GM19463 (cell line): ENCODE data around the gene ZNF511.

Experiments
- ATAC-seq: cut with Tn5 transposase; IDR thresholded peaks from one replicate; pipeline ENCODE4 v1.9.1; 2021; ENCODE audit warnings: mild to moderate bottlenecking, moderate library complexity; ENCODE audit not compliant: unreplicated experiment

The ZNF511 gene

DNA sequence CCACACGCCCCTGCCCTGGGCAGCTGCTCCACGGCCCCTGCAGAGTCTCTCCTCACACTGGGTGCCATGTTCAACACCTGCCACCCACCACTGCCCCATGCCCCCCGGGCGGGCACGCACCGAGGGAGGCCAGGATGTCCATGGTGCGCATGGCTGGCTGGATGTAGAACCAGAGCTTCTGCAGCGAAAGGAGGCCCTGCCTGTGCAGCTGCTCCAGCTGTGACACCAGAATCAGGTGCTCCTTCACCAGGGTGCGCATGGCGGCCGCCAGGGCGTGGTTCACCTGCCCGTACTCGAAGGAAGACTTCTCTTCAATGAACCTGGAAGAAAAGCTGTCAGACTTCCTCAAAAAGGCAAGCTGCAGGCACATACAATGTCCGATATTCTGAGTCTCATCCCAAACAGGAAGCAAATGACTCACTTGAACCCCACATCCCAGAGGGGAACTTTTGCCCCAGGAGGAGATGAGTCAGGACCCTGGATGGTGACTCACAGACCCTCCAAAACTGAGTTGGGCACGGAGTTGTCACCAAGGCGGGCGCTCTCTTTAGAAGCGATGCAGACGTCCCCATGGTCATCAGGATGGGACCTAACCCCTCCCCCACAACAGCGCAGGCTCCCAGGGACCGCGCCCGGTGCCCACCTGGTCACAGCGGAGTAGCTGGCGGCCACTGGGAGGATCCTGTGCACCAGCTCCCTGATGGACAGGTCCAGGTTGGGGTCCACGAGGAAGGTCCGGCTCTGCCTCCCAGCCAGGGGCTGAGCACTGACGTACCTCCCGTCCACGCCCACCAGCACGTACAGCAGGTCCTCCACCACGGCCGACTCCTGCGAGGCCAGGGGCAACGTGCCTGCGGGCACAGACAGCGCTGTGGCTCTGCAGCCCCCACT, 15.6 kb upstream of the ZNF511 start:
- ATAC-seq, result no peak

DNA sequence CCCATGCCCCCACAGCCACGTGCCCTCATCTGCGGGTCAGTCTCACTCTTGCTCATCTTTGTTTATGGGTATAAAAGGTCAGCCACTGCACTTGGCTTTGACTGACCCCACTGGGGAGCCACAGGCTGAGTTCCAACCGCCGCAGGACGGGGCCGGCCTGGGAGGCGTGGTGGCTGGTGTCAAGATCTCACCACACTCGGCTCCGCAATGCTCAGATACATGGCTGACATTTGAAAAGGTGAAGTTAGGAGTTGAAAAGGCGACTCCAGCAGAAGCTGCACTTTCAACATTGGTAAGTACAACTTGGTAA, 14.9 kb upstream of the ZNF511 start:
- ATAC-seq, result no peak

DNA sequence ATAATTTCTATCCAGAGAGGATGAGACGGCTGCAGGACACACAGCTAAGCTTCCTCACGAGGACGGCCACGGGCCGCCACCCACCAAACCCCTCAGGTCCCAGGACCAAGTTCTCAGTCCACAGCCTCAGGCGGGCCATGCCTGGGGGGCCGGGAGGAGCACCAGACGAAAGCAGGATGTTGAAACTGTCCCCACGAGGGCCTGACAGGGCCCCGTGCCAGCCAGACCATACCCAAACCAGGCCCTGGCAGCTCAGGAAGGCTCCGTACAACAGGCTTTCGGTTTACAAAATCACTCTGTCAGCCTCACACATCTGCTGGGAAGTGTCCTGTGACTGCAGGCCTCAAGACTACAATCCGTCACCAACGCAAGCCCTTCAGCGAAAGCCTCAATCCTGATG, 14.5 kb upstream of the ZNF511 start:
- ATAC-seq, result no peak

DNA sequence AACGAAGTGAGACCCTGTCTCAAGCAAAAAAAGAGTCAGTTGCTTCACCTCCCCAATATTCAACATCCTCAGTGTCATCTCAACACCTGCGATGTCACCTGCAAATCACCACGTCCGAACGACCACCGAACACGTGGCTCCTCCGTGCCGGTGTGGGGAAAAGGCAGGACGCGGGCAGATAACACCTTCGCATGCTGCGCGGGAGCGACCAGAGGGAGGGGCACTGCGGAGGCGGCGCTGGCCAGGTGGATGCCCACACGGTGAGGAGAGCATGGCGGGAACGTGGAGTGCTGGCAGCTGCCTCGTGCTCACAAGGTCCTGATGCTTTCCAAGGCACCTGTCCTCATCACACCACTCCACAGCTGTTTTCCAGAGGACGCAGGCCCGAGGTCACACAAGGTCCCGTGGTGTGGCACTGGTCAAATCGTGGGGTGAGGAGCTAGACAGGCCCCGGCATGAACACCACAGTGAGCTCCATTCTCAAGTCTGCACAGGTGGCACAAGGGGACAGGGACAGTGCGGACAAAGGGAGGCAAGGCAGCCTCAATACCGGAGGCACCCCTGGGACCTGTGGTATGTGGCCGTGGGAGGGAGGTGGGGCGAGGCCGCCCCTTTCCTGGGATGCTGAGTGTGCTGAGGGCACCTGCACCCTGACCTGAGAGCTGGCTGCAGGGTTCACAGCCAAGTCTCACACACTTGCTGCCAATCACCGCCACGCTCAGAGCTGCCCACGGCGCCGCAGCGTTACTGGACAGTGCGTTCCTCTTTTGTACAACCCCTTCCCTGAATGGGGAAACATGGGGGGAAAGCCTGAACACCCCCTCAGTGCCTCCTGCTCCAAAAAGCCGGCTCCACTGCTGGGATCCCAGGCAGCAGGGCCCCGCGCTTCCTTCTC, 13.0 kb upstream of the ZNF511 start:
- ATAC-seq, result no peak

DNA sequence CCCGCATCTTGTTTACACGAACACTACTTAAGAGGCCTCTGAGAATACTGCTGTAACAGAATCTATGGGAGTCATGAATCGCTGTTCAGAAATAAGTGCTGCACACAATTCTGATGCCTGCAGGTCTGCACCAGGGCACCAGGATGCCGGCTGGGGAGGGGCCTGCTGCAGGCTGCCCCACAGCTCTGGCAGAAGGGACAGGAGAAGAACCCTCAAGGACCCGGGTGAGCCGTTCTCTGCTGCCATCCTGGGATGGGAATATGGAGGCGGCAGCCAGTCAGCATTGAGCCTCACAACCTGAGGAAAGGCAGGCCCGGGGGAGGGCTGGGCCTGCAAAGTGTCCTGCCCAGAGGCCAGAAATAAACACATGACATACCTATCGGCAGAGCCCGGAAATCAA, 11.2 kb upstream of the ZNF511 start:
- no peak for ATAC-seq

DNA sequence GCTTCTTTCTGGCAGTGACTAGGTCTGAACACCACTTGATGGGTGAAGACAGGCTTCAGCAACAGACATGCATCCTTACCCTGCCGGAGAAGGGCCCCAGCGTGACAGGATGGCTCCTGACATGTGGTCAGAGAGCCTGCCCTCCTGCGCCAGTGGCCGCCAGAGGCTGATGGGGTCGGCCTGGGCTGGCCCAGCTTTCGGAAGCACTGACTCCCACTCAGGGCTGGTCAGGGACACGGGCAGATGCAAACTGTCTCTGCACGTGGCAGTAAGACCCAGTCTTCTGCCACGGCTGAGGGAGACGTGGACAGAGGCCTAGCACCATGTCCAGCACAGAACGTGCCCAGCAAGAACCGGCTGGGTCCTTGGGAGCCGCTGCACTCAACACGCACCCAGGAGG, 10.2 kb upstream of the ZNF511 start:
- no peak for ATAC-seq

DNA sequence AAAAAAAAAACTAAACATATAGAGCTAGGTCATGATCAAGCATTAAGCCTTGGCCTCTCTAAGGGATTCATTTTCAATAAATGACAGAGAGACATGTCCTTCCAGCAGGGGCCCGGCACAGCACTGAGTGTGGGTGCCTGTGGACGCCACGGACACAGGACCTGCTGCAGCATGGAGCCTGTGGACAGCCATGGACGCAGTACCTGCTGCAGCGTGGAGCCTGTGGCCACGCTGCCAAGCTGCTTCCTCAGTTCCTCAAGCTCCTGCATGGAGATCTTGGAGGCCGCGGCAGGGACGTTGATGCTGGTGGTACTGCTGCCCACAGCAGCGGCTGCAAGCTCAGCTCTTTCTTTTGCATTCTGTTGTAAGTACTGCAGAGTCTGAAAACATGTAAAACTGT, 9.5 kb upstream of the ZNF511 start:
- ATAC-seq, result no peak

DNA sequence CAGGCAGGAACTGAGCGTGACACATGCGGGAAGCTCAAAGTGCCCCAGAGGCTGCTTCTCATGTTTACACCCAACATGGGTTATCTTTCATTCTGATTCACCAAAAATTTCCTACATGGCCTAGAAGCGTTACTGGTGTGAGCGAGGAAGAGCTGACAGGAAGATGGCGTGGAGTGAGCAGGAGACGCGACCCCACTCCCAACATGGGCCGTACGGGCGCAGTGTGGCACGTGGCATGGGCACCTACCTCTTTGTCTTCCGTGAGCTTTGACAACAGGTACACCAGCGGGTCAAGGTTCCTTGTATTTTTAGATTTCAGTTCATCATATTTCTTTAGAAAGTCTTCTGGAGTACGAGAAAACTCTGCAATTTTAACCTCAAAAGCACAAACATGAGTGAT, 9.0 kb upstream of the ZNF511 start:
- ATAC-seq, result no peak

DNA sequence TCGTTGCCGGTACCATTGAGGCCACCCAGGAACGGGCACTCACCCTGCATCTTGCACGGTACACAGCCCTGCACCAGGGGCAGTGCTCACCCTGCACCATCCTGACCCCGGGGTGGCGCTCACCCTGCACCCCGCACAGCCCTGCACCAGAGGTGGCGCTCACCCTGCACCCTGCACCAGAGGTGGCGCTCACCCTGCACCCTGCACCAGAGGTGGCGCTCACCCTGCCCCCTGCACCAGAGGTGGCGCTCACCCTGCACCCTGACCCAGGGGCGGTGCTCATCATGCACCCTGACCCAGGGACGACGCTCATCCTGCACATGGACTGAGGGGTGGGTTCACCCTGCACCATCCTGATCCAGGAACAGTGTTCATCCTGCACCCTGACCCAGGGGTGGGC, 6.5 kb upstream of the ZNF511 start:
- ATAC-seq, result no peak

DNA sequence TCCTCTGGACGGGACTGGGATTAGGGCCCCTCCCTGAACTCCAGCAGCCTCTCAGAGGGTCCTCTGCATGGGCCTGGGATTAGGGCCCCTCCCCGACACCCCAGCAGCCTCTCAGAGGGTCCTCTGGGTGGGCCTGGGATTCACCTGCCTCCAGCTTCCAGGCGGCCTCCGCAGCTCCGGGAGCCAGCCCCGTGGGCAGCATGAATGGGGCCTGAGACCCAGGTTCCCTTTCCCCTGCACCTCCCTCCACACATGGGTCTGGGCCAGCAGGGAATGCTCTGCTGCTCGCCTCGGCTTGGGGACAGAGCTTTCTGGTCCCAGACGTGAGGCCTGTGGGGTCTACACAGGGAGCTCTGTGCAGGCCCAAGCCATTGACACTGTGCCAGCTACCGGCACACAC, 5.5 kb upstream of the ZNF511 start:
- no peak for ATAC-seq

DNA sequence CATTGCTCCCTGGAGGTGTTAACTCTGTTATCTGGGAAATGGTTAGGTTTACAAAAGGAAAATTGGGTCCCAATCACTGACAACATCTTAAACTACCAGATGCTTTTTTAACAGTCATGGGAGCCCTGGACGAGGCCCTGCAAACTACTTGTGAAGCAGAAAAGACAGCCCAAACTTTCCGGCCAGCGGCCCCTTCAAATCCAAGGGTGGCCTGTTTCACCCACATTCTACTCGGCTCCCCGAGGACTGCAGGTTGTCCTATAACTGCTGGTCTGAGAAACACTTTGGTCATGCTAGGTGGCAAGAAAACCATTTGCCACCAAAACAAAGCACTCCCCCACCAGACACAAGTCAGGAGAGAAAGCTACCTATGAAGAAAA, 2.6 kb upstream of the ZNF511 start:
- ATAC-seq, result no peak

DNA sequence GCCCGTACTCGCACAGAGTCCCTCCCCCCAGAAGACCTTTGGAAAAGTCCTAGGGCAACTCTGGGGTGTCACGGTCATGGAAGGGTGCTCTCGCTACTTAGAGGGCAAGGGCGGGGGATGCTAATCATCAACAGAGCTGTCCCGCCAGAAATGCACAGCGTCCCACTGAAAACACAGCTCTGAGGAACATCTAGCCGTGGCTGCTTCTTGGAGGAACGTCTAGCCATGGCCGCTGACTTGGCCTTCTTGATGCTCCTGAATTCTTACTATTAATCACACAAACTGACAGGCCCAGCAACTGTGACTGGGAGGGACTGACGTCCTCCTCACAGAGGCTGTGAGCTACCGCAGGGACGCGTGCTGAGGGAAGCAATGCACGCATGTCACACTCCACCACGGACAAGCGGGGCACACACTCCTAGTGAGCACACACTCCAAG, 1.8 kb upstream of the ZNF511 start:
- ATAC-seq, result no peak

DNA sequence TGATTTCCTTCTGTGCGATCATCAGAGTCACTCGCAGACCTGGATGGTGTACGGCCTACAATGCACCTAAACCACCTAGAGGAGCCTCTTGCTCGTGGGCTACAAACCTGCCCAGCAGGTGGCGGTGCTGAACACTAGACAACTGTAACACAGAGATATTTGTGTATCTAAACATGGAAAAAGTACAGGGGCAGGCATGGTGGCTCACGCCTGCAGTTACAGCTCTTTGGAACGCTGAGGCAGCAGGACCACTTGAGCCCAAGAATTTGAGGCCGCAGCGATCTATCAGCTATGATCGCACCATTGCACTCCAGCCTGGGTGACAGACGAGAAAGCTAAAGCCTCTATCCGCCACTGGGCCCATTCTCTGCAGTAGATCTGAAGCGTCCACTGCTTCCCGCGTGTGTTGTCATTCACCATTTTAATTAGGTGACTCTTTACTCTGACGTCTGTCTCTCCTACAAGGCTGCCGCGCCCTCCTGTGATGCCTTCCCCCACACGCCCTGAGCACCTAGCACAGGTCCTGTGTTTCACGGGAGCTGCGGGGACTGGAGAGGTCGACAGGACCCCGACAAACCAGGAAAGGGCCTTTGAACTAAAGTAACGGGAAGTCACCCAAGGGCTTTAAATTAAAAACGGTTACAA, 816 bp upstream of the ZNF511 start:
- peak; percentile 30 for ATAC-seq

DNA sequence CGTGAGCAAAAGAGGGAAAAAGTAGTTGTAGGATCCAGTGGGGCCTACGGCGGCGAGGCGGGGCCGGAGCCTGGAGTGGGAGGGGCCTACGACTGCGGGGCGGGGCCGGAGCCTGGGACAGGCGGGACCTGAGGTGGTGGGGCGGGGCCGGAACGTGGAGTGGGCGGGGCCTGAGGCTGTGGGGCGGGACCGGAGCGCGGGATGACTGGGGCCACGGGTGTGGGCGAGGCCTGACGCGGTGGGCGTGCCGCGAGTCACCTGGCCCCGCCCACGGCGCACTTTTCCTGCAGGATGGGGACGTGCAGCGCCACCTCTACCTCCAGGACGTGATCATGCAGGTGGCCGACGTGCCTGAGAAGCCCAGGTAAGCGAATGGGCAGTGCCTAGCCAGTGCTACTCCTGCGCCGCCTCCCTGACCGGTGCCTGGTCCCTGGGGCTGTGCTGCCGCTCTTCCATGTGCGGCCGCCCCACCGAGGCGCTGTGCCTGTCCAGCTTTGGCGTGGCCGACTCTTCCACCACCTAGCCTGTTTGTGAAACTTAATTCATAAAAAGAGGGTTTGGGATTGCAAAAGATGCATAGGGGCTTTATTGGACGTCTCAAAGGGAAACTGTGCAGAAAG, 496 bp downstream of the ZNF511 start:
- peak; percentile 79 for ATAC-seq

DNA sequence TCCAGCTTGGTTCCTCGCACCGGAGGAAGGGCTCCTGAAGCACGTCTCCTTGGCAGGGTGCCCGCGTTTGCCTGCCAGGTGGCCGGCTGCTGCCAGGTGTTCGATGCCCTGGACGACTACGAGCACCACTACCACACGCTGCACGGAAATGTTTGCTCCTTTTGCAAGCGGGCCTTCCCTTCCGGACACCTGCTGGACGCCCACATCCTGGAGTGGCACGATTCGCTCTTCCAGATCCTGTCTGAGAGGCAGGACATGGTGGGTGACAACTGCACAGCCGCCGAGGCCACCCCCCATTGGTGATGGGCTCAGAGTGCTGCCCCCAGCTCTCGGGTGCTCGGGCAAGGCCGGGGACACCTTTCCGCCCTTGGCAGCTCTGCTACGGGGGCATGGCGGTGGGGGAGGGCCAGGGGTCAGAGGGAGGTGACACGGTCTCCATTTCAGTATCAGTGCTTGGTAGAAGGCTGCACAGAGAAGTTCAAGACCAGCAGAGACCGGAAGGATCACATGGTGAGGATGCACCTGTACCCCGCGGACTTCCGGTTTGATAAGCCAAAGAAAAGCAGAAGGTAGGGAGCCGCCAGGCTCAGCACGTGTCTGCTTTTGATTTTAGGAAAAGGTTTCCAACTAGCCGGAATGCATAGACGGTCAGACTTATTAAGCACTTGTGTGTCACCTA, 1.1 kb downstream of the ZNF511 start:
- ATAC-seq, result no peak

DNA sequence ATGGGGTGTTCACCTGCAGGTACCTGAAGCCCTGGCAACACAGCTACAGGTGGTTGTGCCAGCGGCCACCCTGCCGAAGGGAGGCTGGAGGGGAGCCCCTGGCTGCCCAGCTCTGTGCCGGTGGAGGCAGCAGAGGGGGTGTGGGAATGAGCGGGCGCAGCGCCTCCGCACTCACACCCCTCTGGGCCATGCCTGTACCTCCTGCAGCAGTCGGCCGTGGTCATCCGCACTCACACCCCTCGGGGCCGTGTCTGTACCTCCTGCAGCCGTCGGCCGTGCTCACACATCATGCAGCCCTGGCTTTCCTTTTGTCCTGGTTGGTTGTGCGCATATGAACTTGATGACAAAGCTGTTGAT, 1.7 kb downstream of the ZNF511 start:
- no peak for ATAC-seq

DNA sequence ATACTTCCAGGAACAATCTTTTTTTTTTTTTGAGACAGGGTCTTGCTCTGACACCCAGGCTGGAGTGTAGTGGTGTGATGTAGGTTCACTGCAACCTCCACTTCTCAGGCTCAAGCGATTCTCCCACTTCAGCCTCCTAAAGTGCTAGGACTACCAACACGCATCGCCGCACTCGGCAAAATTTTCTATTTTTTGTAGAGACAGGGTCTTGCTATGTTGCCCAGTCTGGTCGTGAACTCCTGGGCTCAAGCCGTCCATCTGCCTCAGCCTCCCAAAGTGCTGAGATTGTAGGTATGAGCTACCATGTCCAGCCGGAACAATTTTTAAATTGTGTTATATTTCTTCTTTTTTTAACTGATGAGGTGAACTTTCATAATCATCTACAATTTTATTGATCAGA, 2.1 kb downstream of the ZNF511 start:
- no peak for ATAC-seq

DNA sequence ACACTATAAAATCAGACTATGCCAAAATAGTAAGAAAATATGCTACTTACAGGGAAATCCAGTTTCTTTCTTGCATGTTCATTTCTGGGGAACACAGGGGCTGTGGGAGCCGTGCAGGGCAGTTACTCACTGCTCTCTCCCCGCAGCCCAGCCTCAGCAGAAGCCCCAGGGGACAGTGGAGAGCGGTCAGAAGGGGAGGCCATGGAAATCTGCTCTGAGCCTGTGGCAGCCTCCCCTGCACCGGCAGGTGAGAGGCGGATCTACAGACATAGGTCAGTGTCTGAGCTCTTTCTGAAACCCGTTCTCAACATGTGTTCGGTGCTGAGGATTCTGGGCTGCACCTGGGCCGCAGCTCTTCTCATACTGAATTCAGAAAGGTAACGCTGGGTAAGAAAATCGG, 2.9 kb downstream of the ZNF511 start:
- no peak for ATAC-seq

DNA sequence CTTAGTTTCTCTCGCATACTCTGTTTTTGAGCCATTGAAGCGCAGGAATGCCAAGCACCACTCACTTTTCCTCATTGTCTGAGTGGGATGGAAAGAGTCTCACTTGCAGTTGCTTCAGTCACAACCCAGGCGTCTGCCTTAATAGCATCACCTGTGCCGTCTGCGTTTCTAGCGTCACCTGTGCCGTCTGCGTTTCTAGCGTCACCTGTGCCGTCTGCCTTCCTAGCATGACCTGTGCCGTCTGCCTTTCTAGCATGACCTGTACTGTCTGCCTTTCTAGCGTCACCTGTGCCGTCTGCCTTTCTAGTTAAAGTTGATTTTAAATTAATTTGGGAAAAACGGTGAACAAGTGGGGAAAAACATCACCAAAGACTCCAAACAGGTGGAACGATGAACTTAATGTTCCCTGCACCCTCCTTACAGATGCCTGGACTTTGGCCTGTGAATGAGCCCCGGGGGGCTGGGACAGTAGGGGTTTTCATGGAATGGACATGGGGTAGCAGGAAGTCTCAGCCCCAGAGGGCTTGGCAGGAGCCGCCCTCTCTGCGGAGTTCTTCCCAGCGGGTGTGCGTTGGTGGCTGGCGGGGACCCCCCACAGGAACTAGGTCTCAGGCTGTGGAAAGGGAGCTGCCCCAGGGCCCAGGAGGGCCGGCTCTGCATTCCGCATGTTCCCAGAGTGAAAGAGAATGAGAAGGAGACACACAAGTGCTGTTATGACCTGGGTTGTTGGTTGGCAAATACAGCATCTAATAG, 3.5 kb downstream of the ZNF511 start:
- no peak for ATAC-seq

DNA sequence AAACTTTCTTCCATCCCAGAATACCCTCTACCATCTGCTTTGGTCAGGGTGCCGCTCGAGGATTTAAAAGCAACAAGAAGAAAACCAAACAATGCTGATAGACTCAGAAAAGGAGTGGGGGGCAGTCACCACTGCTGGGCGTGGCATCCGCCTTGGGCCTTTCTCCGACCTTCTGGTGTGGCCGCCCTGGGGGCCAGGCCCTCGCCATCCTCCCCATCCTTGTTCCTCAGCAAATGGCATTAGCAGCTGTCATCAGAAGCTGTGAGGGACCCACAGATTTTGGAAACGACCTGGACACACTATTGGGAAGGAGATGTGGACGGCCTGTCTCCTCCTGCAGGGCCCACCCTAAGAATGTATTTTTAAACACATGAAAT, 4.0 kb downstream of the ZNF511 start:
- ATAC-seq, result no peak
